HL-60 (cell line): Measurements from ENCODE around the gene OGFOD2.

Experiments used
- GABPA ChIP-seq: IDR thresholded peaks from 2 replicates; pipeline ENCODE4 v1.6.1; 2012; ENCODE audit warnings: low read depth
- POLR2AphosphoS5 ChIP-seq: IDR thresholded peaks from 2 replicates; pipeline ENCODE4 v1.6.1; 2012; ENCODE audit warnings: low read depth
- SPI1 ChIP-seq: IDR thresholded peaks from 2 replicates; pipeline ENCODE4 v1.6.1; 2012; ENCODE audit warnings: low read depth, mild to moderate bottlenecking, borderline replicate concordance
- TF ChIP-seq, protein P1 (sequence below): IDR thresholded peaks from one replicate; pipeline ENCODE4 v1.5.1; 2011; ENCODE audit warnings: low read length, control low read depth, inconsistent platforms; ENCODE audit not compliant: insufficient read depth
- TF ChIP-seq, protein P2 (sequence below): IDR thresholded peaks from 2 replicates; pipeline ENCODE4 v1.6.1; 2012; ENCODE audit warnings: low read depth; ENCODE audit not compliant: insufficient replicate concordance

DNA sequence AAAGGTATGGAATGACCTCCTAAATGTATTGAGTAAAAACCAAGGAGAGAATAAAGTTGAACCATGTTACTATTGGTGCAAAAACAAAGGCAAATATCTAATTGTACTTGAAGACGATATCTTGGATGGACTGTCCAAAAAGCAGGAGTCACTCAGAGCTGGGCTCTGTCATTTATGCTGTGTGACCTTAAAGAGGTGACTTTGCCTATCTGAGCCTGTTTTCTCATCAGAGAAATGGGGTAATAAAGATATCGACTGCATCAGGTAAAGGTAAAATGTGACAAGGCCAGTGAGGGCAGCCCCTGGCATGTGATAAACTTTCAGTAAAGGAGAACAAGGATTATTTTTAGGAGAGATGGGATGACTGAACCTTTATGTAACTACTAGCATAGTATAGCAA lies 6.9 kb upstream of the OGFOD2 start:
- TF ChIP-seq, protein P1, sequence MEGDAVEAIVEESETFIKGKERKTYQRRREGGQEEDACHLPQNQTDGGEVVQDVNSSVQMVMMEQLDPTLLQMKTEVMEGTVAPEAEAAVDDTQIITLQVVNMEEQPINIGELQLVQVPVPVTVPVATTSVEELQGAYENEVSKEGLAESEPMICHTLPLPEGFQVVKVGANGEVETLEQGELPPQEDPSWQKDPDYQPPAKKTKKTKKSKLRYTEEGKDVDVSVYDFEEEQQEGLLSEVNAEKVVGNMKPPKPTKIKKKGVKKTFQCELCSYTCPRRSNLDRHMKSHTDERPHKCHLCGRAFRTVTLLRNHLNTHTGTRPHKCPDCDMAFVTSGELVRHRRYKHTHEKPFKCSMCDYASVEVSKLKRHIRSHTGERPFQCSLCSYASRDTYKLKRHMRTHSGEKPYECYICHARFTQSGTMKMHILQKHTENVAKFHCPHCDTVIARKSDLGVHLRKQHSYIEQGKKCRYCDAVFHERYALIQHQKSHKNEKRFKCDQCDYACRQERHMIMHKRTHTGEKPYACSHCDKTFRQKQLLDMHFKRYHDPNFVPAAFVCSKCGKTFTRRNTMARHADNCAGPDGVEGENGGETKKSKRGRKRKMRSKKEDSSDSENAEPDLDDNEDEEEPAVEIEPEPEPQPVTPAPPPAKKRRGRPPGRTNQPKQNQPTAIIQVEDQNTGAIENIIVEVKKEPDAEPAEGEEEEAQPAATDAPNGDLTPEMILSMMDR = no peak
- no peak for TF ChIP-seq GABPA
- no peak for TF ChIP-seq POLR2AphosphoS5
- TF ChIP-seq SPI1 = no peak
- TF ChIP-seq, protein P2, sequence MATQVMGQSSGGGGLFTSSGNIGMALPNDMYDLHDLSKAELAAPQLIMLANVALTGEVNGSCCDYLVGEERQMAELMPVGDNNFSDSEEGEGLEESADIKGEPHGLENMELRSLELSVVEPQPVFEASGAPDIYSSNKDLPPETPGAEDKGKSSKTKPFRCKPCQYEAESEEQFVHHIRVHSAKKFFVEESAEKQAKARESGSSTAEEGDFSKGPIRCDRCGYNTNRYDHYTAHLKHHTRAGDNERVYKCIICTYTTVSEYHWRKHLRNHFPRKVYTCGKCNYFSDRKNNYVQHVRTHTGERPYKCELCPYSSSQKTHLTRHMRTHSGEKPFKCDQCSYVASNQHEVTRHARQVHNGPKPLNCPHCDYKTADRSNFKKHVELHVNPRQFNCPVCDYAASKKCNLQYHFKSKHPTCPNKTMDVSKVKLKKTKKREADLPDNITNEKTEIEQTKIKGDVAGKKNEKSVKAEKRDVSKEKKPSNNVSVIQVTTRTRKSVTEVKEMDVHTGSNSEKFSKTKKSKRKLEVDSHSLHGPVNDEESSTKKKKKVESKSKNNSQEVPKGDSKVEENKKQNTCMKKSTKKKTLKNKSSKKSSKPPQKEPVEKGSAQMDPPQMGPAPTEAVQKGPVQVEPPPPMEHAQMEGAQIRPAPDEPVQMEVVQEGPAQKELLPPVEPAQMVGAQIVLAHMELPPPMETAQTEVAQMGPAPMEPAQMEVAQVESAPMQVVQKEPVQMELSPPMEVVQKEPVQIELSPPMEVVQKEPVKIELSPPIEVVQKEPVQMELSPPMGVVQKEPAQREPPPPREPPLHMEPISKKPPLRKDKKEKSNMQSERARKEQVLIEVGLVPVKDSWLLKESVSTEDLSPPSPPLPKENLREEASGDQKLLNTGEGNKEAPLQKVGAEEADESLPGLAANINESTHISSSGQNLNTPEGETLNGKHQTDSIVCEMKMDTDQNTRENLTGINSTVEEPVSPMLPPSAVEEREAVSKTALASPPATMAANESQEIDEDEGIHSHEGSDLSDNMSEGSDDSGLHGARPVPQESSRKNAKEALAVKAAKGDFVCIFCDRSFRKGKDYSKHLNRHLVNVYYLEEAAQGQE = no peak
